ENCODE measurements around the gene CACNA1E. TPM values are rescaled to one million over a fixed set of nuclear protein-coding genes. Genes with fewer than 3 reads are reported as not detected.

The CACNA1E gene
- total and polyA plus RNA-seq, 2 of the 4 experiments (the other 2 are of a cell fraction): not detected

- dilution Hi-C loops (cut with HindIII; ENCODE audit: low sequenced_read_pairs, unreplicated experiment) (no loop called here), intact Hi-C loops (cut with micrococcal nuclease) (no loop called here), in situ Hi-C loops (cut with MboI; ENCODE audit: low sequenced_read_pairs) (no loop called here)
- DNase-seq (no peak), ATAC-seq (ENCODE audit: low read depth) (no peak)
- no peak overlapping the region for H2AFZ ChIP-seq (replicated peaks; ENCODE audit: low read length, poor library complexity)
- no peak overlapping the region for H2AK5ac ChIP-seq (ENCODE audit: low read depth, low read length)
- ChIA-PET POLR2A (ENCODE audit: unreplicated experiment) (no interaction called here), CTCF (no interaction called here)
- no peaks in the 10 kb centered on the region for H3K4me1 ChIP-seq (ENCODE audit: control insufficient read depth, insufficient read depth, low read length)
- no peak overlapping the region for H2BK20ac ChIP-seq (ENCODE audit: low read depth, low read length)
- no peak overlapping the region for H3K23ac ChIP-seq (ENCODE audit: low read depth, low read length)
- no peak overlapping the region for H4K8ac ChIP-seq (ENCODE audit: low read depth in 2 of 2, low read length in 2 of 2)
- H2BK5ac ChIP-seq (ENCODE audit: low read depth, low read length, poor library complexity, severe bottlenecking): no peak overlapping the region
- H2BK120ac ChIP-seq (ENCODE audit: low read depth, low read length): no peak overlapping the region
- H3K27ac ChIP-seq (ENCODE audit: insufficient read depth, low read length): no peak overlapping the region
- H4K5ac ChIP-seq (ENCODE audit: low read depth, low read length): no peak overlapping the region
- H3K56ac ChIP-seq (ENCODE audit: extremely low read depth, insufficient read depth, low read length): no peak overlapping the region
- no peaks in the 10 kb centered on the region for H3K36me3 ChIP-seq (ENCODE audit: control insufficient read depth, insufficient read depth, low read length)
- H3K14ac ChIP-seq (replicated peaks; ENCODE audit: low read depth, low read length): no peak overlapping the region
- no peaks in the 10 kb centered on the region for H3K79me1 ChIP-seq (ENCODE audit: low read depth in 1 of 2, low read length in 2 of 2)
- no CpG with 5 or more reads among the region's 7 CpGs for WGBS, 2 experiments (ENCODE audit: extremely low coverage in 2 of 2, insufficient read length in 1 of 2)
- no TSS peak for BruUV-seq (replicated peaks)
- no peak overlapping the region for H3K4ac ChIP-seq (ENCODE audit: low read depth, low read length)
- H3K27me3 ChIP-seq (ENCODE audit: control insufficient read depth, insufficient read depth, low read length): no peaks in the 10 kb centered on the region
- H4K20me1 ChIP-seq (ENCODE audit: insufficient read depth, low read length): no peaks in the 10 kb centered on the region
- no peak overlapping the region for H4K91ac ChIP-seq (ENCODE audit: insufficient read depth, low read depth, low read length)
- no peak overlapping the region for H3K18ac ChIP-seq (ENCODE audit: low read depth, low read length)
- H3K4me3 ChIP-seq (ENCODE audit: insufficient read depth, low read depth, low read length): no peak overlapping the region
- TF ChIP-seq CHD1 (IDR thresholded peaks at IDR 0.05; ENCODE audit: low read depth, low read length): no peak
- TF ChIP-seq BHLHE40 (IDR thresholded peaks at IDR 0.05; ENCODE audit: low read depth, low read length): no peak
- TF ChIP-seq POLR2A (IDR thresholded peaks at IDR 0.05; ENCODE audit: low read depth, low read length): no peak
- TF ChIP-seq NFE2L2 (IDR thresholded peaks at IDR 0.05; ENCODE audit: low read depth, low read length): no peak
- TF ChIP-seq MAZ (IDR thresholded peaks at IDR 0.05; ENCODE audit: borderline replicate concordance, low read depth, low read length): no peak
- no peak for TF ChIP-seq MAFK (IDR thresholded peaks at IDR 0.05; ENCODE audit: low read depth, low read length)
- no peaks in the 10 kb centered on the region for H3K9me1 ChIP-seq (ENCODE audit: insufficient read depth, low read length)
- H2BK15ac ChIP-seq (ENCODE audit: low read depth, low read length): no peak overlapping the region
- H3K4me2 ChIP-seq (ENCODE audit: low read depth, low read length): no peak overlapping the region
- H3K9ac ChIP-seq (ENCODE audit: low read depth, low read length): no peak overlapping the region
- no peak overlapping the region for H2AK9ac ChIP-seq (replicated peaks; ENCODE audit: low read depth, low read length, poor library complexity)
- peaks cover 6% of the 10 kb centered on the region; the same call in 1 of the 2 replicates for H3K9me3 ChIP-seq (ENCODE audit: control insufficient read depth, insufficient read depth, low read length)
Observed at GRCh38 chr1:181680871-181681270, 197.6 kb downstream of the CACNA1E start.

Data from IMR-90 (cell line).